H9 (cell line): ENCODE data around the gene INTS1. TPM values are rescaled to one million over a fixed set of nuclear protein-coding genes. Genes with fewer than 3 reads are reported as not detected.
A peak's percentile ranks its signal among the peaks of the same experiment; 100 is the strongest.

ENCODE experiments used
- DNase-seq: peaks from one replicate; pipeline ENCODE4 v3.0.0-alpha.2; 2017
- H2AFZ ChIP-seq: one replicate; pipeline ENCODE4 v1.6.1; 2013; ENCODE audit warnings: mild to moderate bottlenecking, low read length, control low read depth, moderate library complexity
- H2AK5ac ChIP-seq: 2 replicates; pipeline ENCODE4 v1.6.1; 2013; ENCODE audit warnings: low read length, control low read depth, mixed read lengths; ENCODE audit not compliant: insufficient read length
- H2BK120ac ChIP-seq: one replicate; pipeline ENCODE4 v1.6.1; 2013; ENCODE audit warnings: low read depth, mild to moderate bottlenecking, low read length, control low read depth, inconsistent platforms; ENCODE audit not compliant: poor library complexity, severe bottlenecking
- H2BK12ac ChIP-seq: 2 replicates; pipeline ENCODE4 v1.6.1; 2013; ENCODE audit warnings: low read length, control low read depth, mixed read lengths, low read depth; ENCODE audit not compliant: insufficient read length
- H2BK15ac ChIP-seq: 2 replicates; pipeline ENCODE4 v1.6.1; 2013; ENCODE audit warnings: low read depth, low read length, control low read depth
- H2BK20ac ChIP-seq: one replicate; pipeline ENCODE4 v1.6.1; 2013; ENCODE audit warnings: low read depth, mild to moderate bottlenecking, low read length, control low read depth, inconsistent platforms; ENCODE audit not compliant: poor library complexity, severe bottlenecking
- H2BK5ac ChIP-seq: 2 replicates; pipeline ENCODE4 v1.6.1; 2013; ENCODE audit warnings: low read length, control low read depth, mixed read lengths; ENCODE audit not compliant: insufficient read length
- H3K14ac ChIP-seq: 2 replicates; pipeline ENCODE4 v1.6.1; 2013; ENCODE audit warnings: low read length, control low read depth; ENCODE audit not compliant: insufficient read depth
- H3K18ac ChIP-seq: 2 replicates; pipeline ENCODE4 v1.6.1; 2013; ENCODE audit warnings: low read depth, mild to moderate bottlenecking, mixed read lengths, low read length, control low read depth; ENCODE audit not compliant: insufficient read length
- H3K23ac ChIP-seq: 2 replicates; pipeline ENCODE4 v1.6.1; 2013; ENCODE audit warnings: low read length, control low read depth, mixed read lengths, low read depth; ENCODE audit not compliant: insufficient read length
- H3K23me2 ChIP-seq: 2 replicates; pipeline ENCODE4 v1.6.1; 2013; ENCODE audit warnings: low read depth, mild to moderate bottlenecking, mixed read lengths, low read length, control low read depth; ENCODE audit not compliant: insufficient read length, poor library complexity, severe bottlenecking
- H3K27ac ChIP-seq: 2 replicates; pipeline ENCODE4 v1.5.1; 2013; ENCODE audit warnings: low read length, control low read depth, mixed read lengths, low read depth; ENCODE audit not compliant: insufficient read length
- H3K27me3 ChIP-seq: 2 replicates; pipeline ENCODE4 v1.6.1; 2013; ENCODE audit warnings: low read length, control low read depth, inconsistent platforms; ENCODE audit not compliant: insufficient read depth
- H3K4ac ChIP-seq: 2 replicates; pipeline ENCODE4 v1.6.1; 2013; ENCODE audit warnings: low read depth, mild to moderate bottlenecking, control low read depth, inconsistent platforms, low read length, moderate library complexity
- H3K4me1 ChIP-seq: 2 replicates; pipeline ENCODE4 v1.6.1; 2013; ENCODE audit warnings: low read length, control low read depth, inconsistent platforms; ENCODE audit not compliant: insufficient read depth
- H3K4me2 ChIP-seq: 2 replicates; pipeline ENCODE4 v1.6.1; 2013; ENCODE audit warnings: low read length, control low read depth, mixed read lengths; ENCODE audit not compliant: insufficient read length, insufficient read depth
- H3K56ac ChIP-seq: 2 replicates; pipeline ENCODE4 v1.6.1; 2013; ENCODE audit warnings: low read depth, mild to moderate bottlenecking, mixed read lengths, low read length, control low read depth; ENCODE audit not compliant: insufficient read length
- H3K79me1 ChIP-seq: 2 replicates; pipeline ENCODE4 v1.6.1; 2013; ENCODE audit warnings: low read depth, mild to moderate bottlenecking, moderate library complexity, low read length, control low read depth, inconsistent platforms; ENCODE audit not compliant: insufficient read depth, poor library complexity, severe bottlenecking
- H3K79me2 ChIP-seq: 2 replicates; pipeline ENCODE4 v1.6.1; 2013; ENCODE audit warnings: low read length, control low read depth, inconsistent platforms; ENCODE audit not compliant: insufficient read depth
- H3K9ac ChIP-seq: 2 replicates; pipeline ENCODE4 v1.6.1; 2013; ENCODE audit warnings: low read length, control low read depth, mixed read lengths; ENCODE audit not compliant: insufficient read length; ENCODE audit errors: extremely low read depth
- H3K9me3 ChIP-seq: one replicate; pipeline ENCODE4 v1.6.1; 2013; ENCODE audit warnings: low read depth, low read length, inconsistent platforms; ENCODE audit not compliant: control insufficient read depth
- H3T11ph ChIP-seq: one replicate; pipeline ENCODE4 v1.6.1; 2013; ENCODE audit warnings: mild to moderate bottlenecking, low read length, control low read depth, inconsistent platforms
- H4K20me1 ChIP-seq: one replicate; pipeline ENCODE4 v1.6.1; 2013; ENCODE audit not compliant: control insufficient read depth, insufficient read length, insufficient read depth
- H4K5ac ChIP-seq: 2 replicates; pipeline ENCODE4 v1.6.1; 2013; ENCODE audit warnings: low read depth, mild to moderate bottlenecking, mixed read lengths, low read length, control low read depth; ENCODE audit not compliant: insufficient read length
- H4K8ac ChIP-seq: replicated peaks from 2 replicates; pipeline ENCODE4 v1.6.1; 2013; ENCODE audit warnings: low read length, control low read depth, mixed read lengths, low read depth; ENCODE audit not compliant: insufficient read length
- H4K91ac ChIP-seq: 2 replicates; pipeline ENCODE4 v1.6.1; 2013; ENCODE audit warnings: low read depth, mild to moderate bottlenecking, moderate library complexity, mixed read lengths, low read length, control low read depth; ENCODE audit not compliant: insufficient read length
- H3K27ac Mint-ChIP-seq, 3 experiments: 2 replicates in 2 of 3; 3 replicates in 1 of 3; pipeline ENCODE4 v1.8.0; 2020 to 2021; ENCODE audit warnings: mixed read lengths in 3 of 3, mild to moderate bottlenecking in 1 of 3, moderate library complexity in 1 of 3
- H3K27me3 Mint-ChIP-seq: 2 replicates; pipeline ENCODE4 v1.8.0; 2021; ENCODE audit warnings: low read depth, mild to moderate bottlenecking, moderate library complexity, mixed read lengths
- H3K36me3 Mint-ChIP-seq, 3 experiments: 2 replicates in 2 of 3; 3 replicates in 1 of 3; pipeline ENCODE4 v1.8.0; 2020 to 2021; ENCODE audit warnings: low read depth in 3 of 3, mixed read lengths in 3 of 3; ENCODE audit not compliant: insufficient read depth in 1 of 3
- H3K4me1 Mint-ChIP-seq, 2 experiments: 2 replicates each; pipeline ENCODE4 v1.8.0; 2020; ENCODE audit warnings: mixed read lengths in 2 of 2
- H3K4me3 Mint-ChIP-seq, 2 experiments: 2 replicates in 1 of 2; 3 replicates in 1 of 2; pipeline ENCODE4 v1.8.0; 2020 to 2021; ENCODE audit warnings: mild to moderate bottlenecking in 2 of 2, mixed read lengths in 2 of 2, moderate library complexity in 1 of 2
- H3K9me3 Mint-ChIP-seq, 2 experiments: 2 replicates in 1 of 2; 3 replicates in 1 of 2; pipeline ENCODE4 v1.8.0; 2020; ENCODE audit warnings: mild to moderate bottlenecking in 2 of 2, mixed read lengths in 2 of 2, moderate library complexity in 1 of 2
- WGBS: extraction: QIAGEN DNeasy Blood & Tissue Kit; methylation state at CpG from one replicate; pipeline ENCODE4 v1.1.7; 2013; ENCODE audit warnings: missing lambda C conversion rate, low lambda C conversion rate, mixed read lengths; ENCODE audit not compliant: insufficient read length; ENCODE audit errors: extremely low coverage; 5-methylcytosine and 5-hydroxymethylcytosine counted together
- total RNA-seq: library from RNA; stranded (reverse); gene quantifications from 2 replicates; pipeline ENCODE4 v1.2.1, GENCODE V29; 2021
- TF ChIP-seq, protein P1 (sequence below): fragments of 200-600 bp; sonication (generic); conservative IDR thresholded peaks from 3 replicates; pipeline ENCODE4 v1.8.0; 2021; ENCODE audit warnings: antibody characterized with exemption, mild to moderate bottlenecking

Gene INTS1
- total RNA-seq, 1 experiment from 2014 or later: 133 TPM

DNA sequence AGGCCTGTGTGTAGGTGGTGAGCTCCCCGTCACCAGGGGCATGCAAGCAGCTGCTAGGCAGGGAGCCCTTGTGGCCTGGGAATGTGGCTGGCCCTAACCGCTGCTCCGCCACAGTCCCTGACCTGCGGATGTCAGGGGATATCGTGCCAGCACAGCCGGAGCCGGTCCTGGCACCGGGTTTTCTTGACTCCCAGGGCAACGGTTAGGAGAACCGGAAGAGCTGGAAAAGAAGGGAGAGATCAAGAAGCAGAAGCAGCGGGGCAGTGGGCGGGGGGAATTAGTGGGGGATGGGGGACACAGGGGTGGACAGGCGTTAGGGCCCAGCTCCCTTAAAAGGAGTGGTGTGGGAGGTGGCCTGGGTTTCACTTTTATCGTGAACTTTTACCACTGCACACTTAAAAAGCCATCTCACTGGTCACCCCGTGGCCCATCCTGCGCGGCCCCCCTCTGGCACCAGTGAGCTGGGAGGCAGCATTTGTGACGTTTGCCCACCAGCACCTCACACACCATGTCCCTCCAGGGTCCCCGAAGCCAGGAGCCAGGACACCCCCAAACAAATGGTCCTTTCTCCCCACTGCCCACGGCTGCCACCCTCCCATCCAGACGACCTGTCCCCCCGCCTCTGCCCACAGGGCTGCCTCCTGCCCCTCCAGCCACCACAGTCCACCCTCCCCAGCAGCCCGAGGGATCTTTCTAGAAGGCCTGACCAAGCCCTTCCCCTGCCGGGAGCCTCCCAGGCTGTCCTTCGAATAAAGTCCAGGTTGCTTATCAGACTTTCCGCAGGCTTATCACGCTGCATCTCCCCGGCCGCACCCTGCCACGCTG, 43.2 kb downstream of the INTS1 start:
- Histone ChIP-seq H3K27ac (no peak overlapping the region), H3T11ph (no peak overlapping the region), H3K23me2 (peaks cover 8% of the 10 kb centered on the region), H2BK5ac (no peak overlapping the region), H2BK15ac (no peak overlapping the region), H3K4me2 (no peak overlapping the region), H4K91ac (no peak overlapping the region), H3K4ac (no peak overlapping the region), H3K27me3 (no peaks in the 10 kb centered on the region), H3K18ac (peak overlapping the region; percentile 15), H2AFZ (no peak overlapping the region), H4K8ac (no peak overlapping the region), H2BK12ac (no peak overlapping the region), H3K56ac (no peak overlapping the region), H2BK120ac (no peak overlapping the region), H3K9ac (no peak overlapping the region), H3K14ac (peak overlapping the region; percentile 11; the same call in 1 of the 2 replicates), H3K23ac (no peak overlapping the region), H3K79me2 (no peaks in the 10 kb centered on the region), H3K4me1 (no peaks in the 10 kb centered on the region; the same call in 1 of the 2 replicates), H2AK5ac (no peak overlapping the region), H4K5ac (no peak overlapping the region), H4K20me1 (no peaks in the 10 kb centered on the region), H2BK20ac (no peak overlapping the region), H3K79me1 (no peaks in the 10 kb centered on the region), H3K9me3 (no peaks in the 10 kb centered on the region)
- H3K27ac Mint-ChIP-seq: peak overlapping the region in 2 of 3 experiments; percentile 18 to 28; a peak in 1 of 7 replicates
- no peaks in the 10 kb centered on the region for H3K36me3 Mint-ChIP-seq
- H3K9me3 Mint-ChIP-seq: no peaks in the 10 kb centered on the region
- H3K27me3 Mint-ChIP-seq: peaks cover 5% of the 10 kb centered on the region
- H3K4me3 Mint-ChIP-seq: no peak overlapping the region; a peak in 1 of 5 replicates
- no peak for DNase-seq
- peaks cover 12 to 30% of the 10 kb centered on the region in 2 experiments for H3K4me1 Mint-ChIP-seq
- no CpG with 5 or more reads among the region's 30 CpGs for WGBS
- TF ChIP-seq, protein P1, sequence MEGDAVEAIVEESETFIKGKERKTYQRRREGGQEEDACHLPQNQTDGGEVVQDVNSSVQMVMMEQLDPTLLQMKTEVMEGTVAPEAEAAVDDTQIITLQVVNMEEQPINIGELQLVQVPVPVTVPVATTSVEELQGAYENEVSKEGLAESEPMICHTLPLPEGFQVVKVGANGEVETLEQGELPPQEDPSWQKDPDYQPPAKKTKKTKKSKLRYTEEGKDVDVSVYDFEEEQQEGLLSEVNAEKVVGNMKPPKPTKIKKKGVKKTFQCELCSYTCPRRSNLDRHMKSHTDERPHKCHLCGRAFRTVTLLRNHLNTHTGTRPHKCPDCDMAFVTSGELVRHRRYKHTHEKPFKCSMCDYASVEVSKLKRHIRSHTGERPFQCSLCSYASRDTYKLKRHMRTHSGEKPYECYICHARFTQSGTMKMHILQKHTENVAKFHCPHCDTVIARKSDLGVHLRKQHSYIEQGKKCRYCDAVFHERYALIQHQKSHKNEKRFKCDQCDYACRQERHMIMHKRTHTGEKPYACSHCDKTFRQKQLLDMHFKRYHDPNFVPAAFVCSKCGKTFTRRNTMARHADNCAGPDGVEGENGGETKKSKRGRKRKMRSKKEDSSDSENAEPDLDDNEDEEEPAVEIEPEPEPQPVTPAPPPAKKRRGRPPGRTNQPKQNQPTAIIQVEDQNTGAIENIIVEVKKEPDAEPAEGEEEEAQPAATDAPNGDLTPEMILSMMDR: no peak
